Activated CD8-positive, alpha-beta T cell treated with anti-CD3 and anti-CD28 coated beads for 36 hours (primary cell): ENCODE results near the gene SUCLG2. TPM values are rescaled to one million over a fixed set of nuclear protein-coding genes. Genes with fewer than 3 reads are reported as not detected.

Source experiments
- ATAC-seq: fragments of 200-7000 bp; cut with Tn5 transposase; one replicate; pipeline ENCODE4 v1.10.0; 2021; ENCODE audit warnings: mild to moderate bottlenecking, moderate library complexity
- CTCF ChIA-PET: fragments of 350-600 bp; sonication (Branson Sonifier 250); formaldehyde crosslinking; loops from one replicate; lab custom pipeline; 2021; ENCODE audit warnings: antibody characterized with exemption; lab: Charles Lee
- POLR2A ChIA-PET: fragments of 350-600 bp; sonication (Branson Sonifier 250); formaldehyde crosslinking; loops from one replicate; lab custom pipeline; 2021; ENCODE audit warnings: antibody characterized with exemption; lab: Charles Lee
- DNase-seq: peaks from one replicate; pipeline ENCODE4 v3.0.0-alpha.2; 2020
- H3K27ac Mint-ChIP-seq: one replicate; pipeline ENCODE4 v1.8.0; 2021; ENCODE audit warnings: mild to moderate bottlenecking, mixed read lengths
- H3K27me3 Mint-ChIP-seq: one replicate; pipeline ENCODE4 v1.8.0; 2021; ENCODE audit warnings: mixed read lengths
- H3K36me3 Mint-ChIP-seq: one replicate; pipeline ENCODE4 v1.8.0; 2021; ENCODE audit warnings: low read depth, mixed read lengths
- H3K4me1 Mint-ChIP-seq: one replicate; pipeline ENCODE4 v1.8.0; 2021; ENCODE audit warnings: low read depth, mixed read lengths
- H3K4me3 Mint-ChIP-seq: one replicate; pipeline ENCODE4 v1.8.0; 2021; ENCODE audit warnings: mild to moderate bottlenecking, moderate library complexity, mixed read lengths
- H3K9me3 Mint-ChIP-seq: one replicate; pipeline ENCODE4 v1.8.0; 2021; ENCODE audit warnings: mixed read lengths
- CTCF ChIP-seq: fragments of 200-600 bp; IDR thresholded peaks from one replicate; pipeline ENCODE4 v1.8.0; 2022; ENCODE audit warnings: antibody characterized with exemption, mild to moderate bottlenecking
- intact Hi-C: fragments of 100-400 bp; cut with micrococcal nuclease; formaldehyde crosslinking; loops from one replicate; pipeline ENCODE4 v1.10.0; 2022
- total RNA-seq, 2 experiments: library from RNA; stranded (reverse); gene quantifications; one replicate each; pipeline ENCODE4 v1.2.3, GENCODE V29; 2021

SUCLG2 gene
- total RNA-seq, 2 experiments from 2014 or later = 61.3 to 65.5 TPM

- intact Hi-C loops = no loop called here
- no peak for DNase-seq
- Mint-ChIP-seq H3K9me3 (no peaks in the 10 kb centered on the region), H3K27me3 (no peaks in the 10 kb centered on the region), H3K27ac (no peak overlapping the region), H3K4me1 (peaks cover 9% of the 10 kb centered on the region), H3K36me3 (peaks cover 47% of the 10 kb centered on the region), H3K4me3 (no peak overlapping the region)
- POLR2A ChIA-PET = no interaction called here
- no peak for TF ChIP-seq CTCF
- ATAC-seq = no peak
- CTCF ChIA-PET = no interaction called here
These were observed 128.2 kb downstream of the SUCLG2 start for GRCh38 chr3:67526246-67526645.

GRCh38 chr3:67524046-67524445 is 130.4 kb downstream of the SUCLG2 start:
- no peak overlapping the region for H3K4me3 Mint-ChIP-seq
- H3K27ac Mint-ChIP-seq = no peak overlapping the region
- H3K27me3 Mint-ChIP-seq = no peaks in the 10 kb centered on the region
- intact Hi-C loops = no loop called here
- ChIA-PET POLR2A (no interaction called here), CTCF (no interaction called here)
- H3K4me1 Mint-ChIP-seq = peaks cover 8% of the 10 kb centered on the region
- no peak for TF ChIP-seq CTCF
- H3K36me3 Mint-ChIP-seq = peaks cover 56% of the 10 kb centered on the region
- no peak for ATAC-seq
- H3K9me3 Mint-ChIP-seq = no peaks in the 10 kb centered on the region
- DNase-seq = no peak

- intact Hi-C loops = no loop called here
- Mint-ChIP-seq H3K27ac (no peak overlapping the region), H3K4me3 (no peak overlapping the region), H3K9me3 (no peaks in the 10 kb centered on the region), H3K4me1 (peaks cover 8% of the 10 kb centered on the region), H3K27me3 (no peaks in the 10 kb centered on the region), H3K36me3 (peaks cover 46% of the 10 kb centered on the region)
- CTCF ChIA-PET = no interaction called here
- no peak for TF ChIP-seq CTCF
- no peak for ATAC-seq
- POLR2A ChIA-PET = no interaction called here
- no peak for DNase-seq
These were observed 132.3 kb downstream of the SUCLG2 start for GRCh38 chr3:67522081-67522480.

- CTCF ChIA-PET = no interaction called here
- no peaks in the 10 kb centered on the region for H3K27me3 Mint-ChIP-seq
- TF ChIP-seq CTCF = no peak
- no peaks in the 10 kb centered on the region for H3K9me3 Mint-ChIP-seq
- intact Hi-C loops = no loop called here
- H3K4me3 Mint-ChIP-seq = no peak overlapping the region
- ATAC-seq (no peak), DNase-seq (no peak)
- H3K27ac Mint-ChIP-seq = no peak overlapping the region
- peaks cover 4% of the 10 kb centered on the region for H3K4me1 Mint-ChIP-seq
- POLR2A ChIA-PET = no interaction called here
- H3K36me3 Mint-ChIP-seq = peaks cover 37% of the 10 kb centered on the region
These were observed 133.3 kb downstream of the SUCLG2 start for GRCh38 chr3:67521053-67521646.

- POLR2A ChIA-PET = no interaction called here
- no peaks in the 10 kb centered on the region for H3K9me3 Mint-ChIP-seq
- DNase-seq = no peak
- intact Hi-C loops = no loop called here
- no peak for TF ChIP-seq CTCF
- CTCF ChIA-PET = interaction anchor here (1.5 kb wide), 1 partner anchor 9 kb away, joined by 4 read pairs; no protein-coding TSS in a partner anchor
- peaks cover 34% of the 10 kb centered on the region for H3K36me3 Mint-ChIP-seq
- H3K4me3 Mint-ChIP-seq = no peak overlapping the region
- H3K4me1 Mint-ChIP-seq = peaks cover 4% of the 10 kb centered on the region
- ATAC-seq = no peak
- no peaks in the 10 kb centered on the region for H3K27me3 Mint-ChIP-seq
- no peak overlapping the region for H3K27ac Mint-ChIP-seq
These were observed 136.2 kb downstream of the SUCLG2 start for GRCh38 chr3:67518236-67518635.
